NB4 (cell line): ENCODE results near the gene HOXA4.

Source experiments
- DNase-seq: peaks from one replicate; pipeline ENCODE4 v3.0.0; 2010; ENCODE audit warnings: low read depth
- H3K4me3 ChIP-seq: one replicate; pipeline ENCODE4 v1.5.1; 2011; ENCODE audit warnings: mild to moderate bottlenecking, low read depth, low read length, moderate library complexity
- MYC ChIP-seq: IDR thresholded peaks from 2 replicates; pipeline ENCODE4 v1.6.1; 2011; ENCODE audit warnings: low read depth, low read length
- POLR2A ChIP-seq: IDR thresholded peaks from 2 replicates; pipeline ENCODE4 v1.6.1; 2011; ENCODE audit warnings: mild to moderate bottlenecking; ENCODE audit not compliant: insufficient read length; ENCODE audit errors: extremely low read depth
- TF ChIP-seq, protein P1 (sequence below): IDR thresholded peaks from 2 replicates; pipeline ENCODE4 v1.6.1; 2011; ENCODE audit warnings: low read depth, low read length
- TF ChIP-seq, protein P2 (sequence below): IDR thresholded peaks from one replicate; pipeline ENCODE4 v1.5.1; 2012; ENCODE audit warnings: low read depth, low read length

HOXA4 gene

DNA sequence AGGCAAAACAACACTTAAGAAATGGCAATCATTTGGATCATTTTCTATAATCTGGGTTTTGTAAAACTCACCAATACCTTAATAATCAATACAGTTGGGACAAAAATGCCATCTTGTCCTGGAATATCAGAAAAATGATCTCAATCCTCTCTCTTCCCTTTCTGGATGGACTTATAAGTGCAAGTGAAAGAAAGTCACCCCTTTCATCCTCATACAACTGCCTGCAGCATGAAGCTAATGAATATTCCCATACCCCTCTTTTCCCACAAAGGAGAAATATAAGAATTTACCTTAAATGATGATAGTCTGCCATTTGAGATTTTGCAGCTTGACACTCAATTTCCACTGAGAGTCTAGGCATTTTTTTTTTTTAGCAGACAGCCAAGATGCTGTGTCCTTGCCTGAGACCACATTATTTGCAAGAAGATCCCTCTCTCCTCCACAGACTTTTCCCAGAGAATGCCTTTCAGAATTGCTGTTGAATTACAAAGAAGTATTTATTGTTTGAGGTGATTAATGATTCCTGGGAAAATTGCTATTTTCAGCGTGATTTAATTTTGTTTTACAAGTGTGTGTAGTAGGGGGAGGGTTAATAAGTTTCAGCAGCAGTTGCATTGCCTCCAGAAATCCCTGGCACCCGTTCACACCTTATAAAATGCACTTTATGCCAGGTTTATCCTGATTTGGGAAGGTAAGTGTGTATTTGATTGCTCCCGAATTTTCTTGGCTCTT, 3.8 kb downstream of the HOXA4 start:
- H3K4me3 ChIP-seq, result no peak overlapping the region
- DNase-seq, result no peak
- no peak for TF ChIP-seq MYC
- TF ChIP-seq, protein P1, sequence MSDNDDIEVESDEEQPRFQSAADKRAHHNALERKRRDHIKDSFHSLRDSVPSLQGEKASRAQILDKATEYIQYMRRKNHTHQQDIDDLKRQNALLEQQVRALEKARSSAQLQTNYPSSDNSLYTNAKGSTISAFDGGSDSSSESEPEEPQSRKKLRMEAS, result no peak
- TF ChIP-seq, protein P2, sequence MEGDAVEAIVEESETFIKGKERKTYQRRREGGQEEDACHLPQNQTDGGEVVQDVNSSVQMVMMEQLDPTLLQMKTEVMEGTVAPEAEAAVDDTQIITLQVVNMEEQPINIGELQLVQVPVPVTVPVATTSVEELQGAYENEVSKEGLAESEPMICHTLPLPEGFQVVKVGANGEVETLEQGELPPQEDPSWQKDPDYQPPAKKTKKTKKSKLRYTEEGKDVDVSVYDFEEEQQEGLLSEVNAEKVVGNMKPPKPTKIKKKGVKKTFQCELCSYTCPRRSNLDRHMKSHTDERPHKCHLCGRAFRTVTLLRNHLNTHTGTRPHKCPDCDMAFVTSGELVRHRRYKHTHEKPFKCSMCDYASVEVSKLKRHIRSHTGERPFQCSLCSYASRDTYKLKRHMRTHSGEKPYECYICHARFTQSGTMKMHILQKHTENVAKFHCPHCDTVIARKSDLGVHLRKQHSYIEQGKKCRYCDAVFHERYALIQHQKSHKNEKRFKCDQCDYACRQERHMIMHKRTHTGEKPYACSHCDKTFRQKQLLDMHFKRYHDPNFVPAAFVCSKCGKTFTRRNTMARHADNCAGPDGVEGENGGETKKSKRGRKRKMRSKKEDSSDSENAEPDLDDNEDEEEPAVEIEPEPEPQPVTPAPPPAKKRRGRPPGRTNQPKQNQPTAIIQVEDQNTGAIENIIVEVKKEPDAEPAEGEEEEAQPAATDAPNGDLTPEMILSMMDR, result no peak
- no peak for TF ChIP-seq POLR2A

DNA sequence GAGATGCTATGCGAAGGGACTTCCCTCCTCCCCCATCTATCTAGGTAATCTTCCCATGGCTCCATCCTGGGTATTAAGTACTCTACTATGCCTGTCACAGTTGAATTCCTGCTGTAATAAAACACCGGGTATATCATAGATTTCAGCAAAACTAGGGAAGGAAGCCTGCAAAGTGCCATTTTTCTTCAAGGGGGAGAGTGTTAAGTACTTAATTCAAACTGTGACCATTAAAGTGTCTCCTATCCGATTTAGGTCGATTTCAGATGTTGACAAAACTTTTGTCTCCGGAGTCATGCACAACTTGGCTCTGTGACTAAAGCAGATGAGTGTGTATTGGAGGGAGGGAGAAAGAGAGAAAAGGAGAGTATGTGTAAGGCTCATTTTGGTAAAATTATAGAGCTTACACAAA, 4.6 kb downstream of the HOXA4 start:
- DNase-seq, result no peak
- H3K4me3 ChIP-seq, result no peak overlapping the region
- TF ChIP-seq, protein P2, result no peak
- TF ChIP-seq MYC (no peak), POLR2A (no peak)
- TF ChIP-seq, protein P1, result no peak

DNA sequence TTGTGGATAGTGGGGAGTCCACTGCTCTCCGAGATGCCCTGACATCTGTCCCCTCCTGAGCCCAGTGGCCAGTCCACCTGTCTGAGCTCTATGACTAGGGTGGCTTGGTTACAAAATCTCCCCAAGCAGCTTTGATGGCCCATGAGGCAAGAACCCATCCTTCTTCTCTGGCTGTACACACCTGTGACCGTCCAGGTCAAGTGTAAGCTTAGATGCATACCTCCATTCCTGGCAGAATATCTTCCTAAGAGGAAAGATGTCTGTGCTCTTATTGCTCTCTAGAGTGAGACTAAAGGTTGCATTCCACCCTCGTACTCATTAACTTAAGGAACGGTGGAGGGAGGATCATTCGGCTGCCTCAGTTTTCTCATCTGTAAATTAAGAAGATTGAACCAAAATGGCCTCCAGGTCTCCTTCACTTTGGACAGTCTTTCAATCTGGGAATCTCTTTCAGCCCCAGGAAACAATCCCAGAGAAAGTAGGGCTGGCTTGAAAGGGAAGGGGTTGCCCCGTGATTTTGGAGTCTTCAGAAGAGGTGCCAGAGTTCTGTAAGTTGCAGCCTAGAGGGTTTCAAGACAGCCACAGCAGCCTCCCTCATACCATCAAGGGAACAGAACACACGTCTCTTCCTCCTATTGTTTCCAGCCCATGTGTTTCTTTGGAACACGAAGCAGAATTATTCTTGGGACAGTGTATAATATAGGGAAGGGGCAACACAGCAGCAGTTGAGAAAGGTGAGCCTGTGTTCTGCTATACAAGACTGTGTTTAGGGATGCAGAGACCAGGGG, 5.5 kb downstream of the HOXA4 start:
- no peak for DNase-seq
- TF ChIP-seq, protein P2, result no peak
- TF ChIP-seq MYC (no peak), POLR2A (no peak)
- TF ChIP-seq, protein P1, result no peak
- no peak overlapping the region for H3K4me3 ChIP-seq

DNA sequence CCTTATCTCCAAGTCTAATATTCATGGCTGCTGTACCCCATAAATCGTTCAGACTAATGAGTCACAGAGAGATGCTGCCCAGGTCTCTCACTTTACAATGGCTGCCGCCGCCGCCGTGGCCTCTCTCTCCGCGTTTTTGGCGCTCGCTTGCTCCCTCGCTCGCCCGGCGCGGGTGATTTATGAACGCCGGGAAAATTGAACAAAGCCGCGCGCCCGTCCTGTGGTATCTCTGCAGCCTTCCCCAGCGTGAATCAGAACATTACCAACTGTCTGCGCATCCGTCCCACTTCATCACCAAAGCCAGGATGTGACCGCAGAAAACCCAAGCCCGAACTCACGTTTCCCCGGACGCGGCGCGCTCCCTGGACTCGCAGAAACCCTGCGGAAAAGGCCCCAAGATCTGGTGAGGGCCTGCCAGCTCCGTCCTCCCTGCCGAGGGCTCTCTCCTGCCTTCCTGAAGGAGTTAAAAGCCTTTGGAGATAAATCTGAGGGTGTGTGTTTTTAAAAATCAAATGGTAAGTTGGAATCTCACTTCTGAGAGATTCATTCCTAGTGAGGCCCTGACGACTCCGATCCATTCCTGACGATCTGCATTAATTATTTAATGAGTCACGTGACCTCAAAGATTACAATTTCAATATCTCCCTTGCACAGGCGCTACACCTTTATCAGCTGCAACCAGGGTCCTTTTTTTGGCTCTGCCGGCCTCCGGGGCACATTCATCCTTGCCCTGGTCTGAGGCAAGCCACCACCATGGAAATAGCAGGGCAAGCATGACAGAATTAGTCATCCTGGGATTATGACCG, 6.3 kb downstream of the HOXA4 start:
- H3K4me3 ChIP-seq, result no peak overlapping the region
- TF ChIP-seq MYC (no peak), POLR2A (no peak)
- TF ChIP-seq, protein P1, result no peak
- TF ChIP-seq, protein P2, result no peak
- DNase-seq, result no peak

DNA sequence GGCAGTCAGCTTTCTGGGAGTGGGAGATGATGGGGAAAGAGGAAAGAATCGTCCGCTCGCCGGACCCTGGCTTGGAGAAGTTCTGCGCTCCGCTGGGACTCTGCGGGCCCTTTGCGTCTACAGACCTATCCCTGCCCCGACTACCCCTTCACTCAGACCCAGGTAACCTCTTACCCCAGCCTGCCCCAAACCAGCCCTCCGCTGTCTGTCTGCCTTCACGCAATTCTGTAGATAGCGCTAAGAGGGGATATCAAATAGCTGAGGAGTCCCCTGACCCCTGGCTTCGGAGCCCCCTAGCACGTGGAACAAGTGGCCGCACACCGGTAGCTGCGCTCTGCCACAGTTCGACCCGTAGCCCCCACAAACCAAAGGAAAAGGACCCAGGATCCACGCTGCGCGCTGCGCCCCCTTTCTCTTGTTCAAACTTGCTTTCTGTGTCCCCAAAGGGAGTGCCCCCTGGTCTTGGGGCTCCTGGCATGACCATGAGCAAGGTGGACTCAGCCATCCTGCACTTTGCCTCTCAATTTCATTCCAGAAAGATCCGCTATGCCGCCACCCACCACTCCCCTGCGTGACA, 7.0 kb downstream of the HOXA4 start:
- no peak for DNase-seq
- TF ChIP-seq, protein P1, result no peak
- TF ChIP-seq, protein P2, result no peak
- TF ChIP-seq POLR2A (no peak), MYC (no peak)
- H3K4me3 ChIP-seq, result no peak overlapping the region
